ENCODE results near the gene TFR2. TPM values are rescaled to one million over a fixed set of nuclear protein-coding genes. Genes with fewer than 3 reads are reported as not detected.

The TFR2 gene
- total and polyA plus RNA-seq, 9 of the 15 experiments (the other 6 are each of a cell fraction or from before 2014, with no cell fraction given): 3.8 to 123 (median 51.1) TPM

GRCh38 chr7:100611983-100612729 lies 29.2 kb downstream of the TFR2 start, which contains the start of gene MOSPD3 (continued):
- TF ChIP-seq REST (IDR thresholded peaks at IDR 0.05; ENCODE audit: borderline replicate concordance): peak; percentile 18; the same call in 1 of the 2 replicates
- TF ChIP-seq REST (CRISPR knock-in tag; IDR thresholded peaks at IDR 0.05; ENCODE audit: low read depth): peak; percentile 41; the same call in 1 of the 2 replicates
- peak; percentile 80 for TF ChIP-seq SIN3B (IDR thresholded peaks at IDR 0.05; ENCODE audit: low read depth)
- peak; percentile 75 for TF ChIP-seq ARID4B (CRISPR knock-in tag; IDR thresholded peaks at IDR 0.05)
- peak; percentile 90 for TF ChIP-seq FOS (IDR thresholded peaks at IDR 0.05; ENCODE audit: extremely low read depth, insufficient read length)
- no peak for TF ChIP-seq RNF219 (CRISPR knock-in tag; IDR thresholded peaks at IDR 0.05)
- TF ChIP-seq CHCHD3 (CRISPR knock-in tag; IDR thresholded peaks at IDR 0.05): no peak
- no peak for TF ChIP-seq ZNF586 (CRISPR knock-in tag; conservative IDR thresholded peaks at IDR 0.05)
- TF ChIP-seq MAZ (CRISPR knock-in tag; conservative IDR thresholded peaks at IDR 0.05 in 1 of 2, IDR thresholded peaks at IDR 0.05 in 1 of 2): peak; percentile 48 to 72; a peak in 3 of 4 replicates

Data from K562 (cell line).